IPS DF 4.7 (cell line): ENCODE data around the gene PCDHA1.
A peak's percentile ranks its signal among the peaks of the same experiment; 100 is the strongest.
"Not testable (repeated sequence)": the region's sequence is repeated elsewhere in the genome, so short reads cannot be mapped to it uniquely, and the experiment has no call there.

Experiments
- DNase-seq: peaks from one replicate; pipeline ENCODE4 v3.0.0-alpha.2; 2013; ENCODE audit warnings: low spot score; ENCODE audit errors: extremely low read depth

The PCDHA1 gene

DNA sequence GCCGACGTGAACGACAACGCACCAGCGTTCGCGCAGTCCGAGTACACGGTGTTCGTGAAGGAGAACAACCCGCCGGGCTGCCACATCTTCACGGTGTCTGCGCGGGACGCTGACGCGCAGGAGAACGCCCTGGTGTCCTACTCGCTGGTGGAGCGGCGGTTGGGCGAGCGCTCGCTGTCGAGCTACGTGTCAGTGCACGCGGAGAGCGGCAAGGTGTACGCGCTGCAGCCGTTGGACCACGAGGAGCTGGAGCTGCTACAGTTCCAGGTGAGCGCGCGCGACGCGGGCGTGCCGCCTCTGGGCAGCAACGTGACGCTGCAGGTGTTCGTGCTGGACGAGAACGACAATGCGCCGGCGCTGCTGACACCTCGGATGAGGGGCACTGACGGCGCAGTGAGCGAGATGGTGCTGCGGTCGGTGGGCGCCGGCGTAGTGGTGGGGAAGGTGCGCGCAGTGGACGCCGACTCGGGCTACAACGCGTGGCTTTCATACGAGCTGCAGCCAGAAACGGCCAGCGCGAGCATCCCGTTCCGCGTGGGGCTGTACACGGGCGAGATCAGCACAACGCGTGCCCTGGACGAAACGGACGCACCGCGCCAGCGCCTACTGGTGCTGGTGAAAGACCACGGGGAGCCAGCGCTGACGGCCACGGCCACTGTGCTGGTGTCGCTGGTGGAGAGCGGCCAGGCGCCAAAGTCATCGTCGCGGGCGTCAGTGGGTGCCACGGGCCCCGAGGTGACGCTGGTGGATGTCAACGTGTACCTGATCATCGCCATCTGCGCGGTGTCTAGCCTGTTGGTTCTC lies 64.1 kb downstream of the PCDHA1 start:
- DNase-seq: not testable (repeated sequence)

- DNase-seq: no peak
These were observed 70.1 kb downstream of the PCDHA1 start, which contains the start of gene PCDHA10 for GRCh38 chr5:140855772-140856674. Gene PCDHA10, plus strand, starts transcription at chr5:140855897. Its CDS starts 152 bp downstream, at chr5:140856049.

GRCh38 chr5:140857177-140857986 lies 71.4 kb downstream of the PCDHA1 start:
- no peak for DNase-seq

- DNase-seq: no peak
These were observed 72.0 kb downstream of the PCDHA1 start for GRCh38 chr5:140857987-140858240.

DNA sequence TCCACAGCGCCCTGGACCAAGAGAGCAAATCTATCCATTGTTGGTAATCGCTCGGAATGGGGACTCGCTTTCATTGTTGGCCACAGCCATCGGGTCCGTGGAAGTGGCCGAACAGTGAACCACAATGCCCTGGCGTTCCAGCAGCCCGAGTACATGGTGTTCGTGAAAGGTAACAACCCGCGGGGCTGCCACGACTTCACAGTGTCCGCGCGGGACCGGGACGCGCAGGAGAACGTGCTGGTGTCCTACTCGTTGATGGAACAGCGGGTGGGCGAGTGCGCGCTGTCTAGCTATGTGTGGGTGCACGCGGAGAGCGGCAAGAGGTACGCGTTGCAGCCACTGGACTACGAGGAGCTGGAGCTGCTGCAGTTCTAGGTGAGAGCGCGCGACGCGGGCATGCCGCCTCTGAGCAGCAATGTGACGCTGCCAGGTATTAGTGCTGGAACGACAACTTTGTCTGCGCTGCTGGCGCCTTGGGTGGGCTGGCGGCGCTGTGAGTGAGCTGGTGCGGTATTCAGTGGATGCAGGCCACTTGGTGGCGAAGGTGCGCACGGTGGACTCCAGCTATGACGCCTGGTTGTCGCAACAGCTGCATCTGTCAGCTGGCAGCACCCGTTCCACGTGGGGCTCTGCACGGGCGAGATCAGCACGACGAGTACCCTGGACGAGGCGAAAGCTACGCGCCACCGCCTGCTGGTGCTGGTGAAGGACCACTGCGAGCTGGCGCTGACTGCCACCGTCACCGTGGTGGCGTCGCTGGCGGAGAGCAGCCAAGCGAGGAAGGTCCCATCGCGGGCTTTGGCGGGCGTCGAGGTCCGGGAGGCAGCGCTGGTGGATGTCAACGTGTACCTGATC lies 76.7 kb downstream of the PCDHA1 start:
- DNase-seq: no peak

GRCh38 chr5:140868721-140869554 lies 83.0 kb downstream of the PCDHA1 start, which contains the start of gene PCDHA11:
Gene PCDHA11, plus strand, starts transcription at chr5:140868957. Its CDS starts 147 bp downstream, at chr5:140869104.
- no peak for DNase-seq

GRCh38 chr5:140869555-140869886 lies 83.6 kb downstream of the PCDHA1 start:
- DNase-seq: no peak

GRCh38 chr5:140870221-140871201 lies 84.6 kb downstream of the PCDHA1 start:
- DNase-seq: no peak

GRCh38 chr5:140875085-140876065 lies 89.4 kb downstream of the PCDHA1 start, which contains the start of gene PCDHA12:
Gene PCDHA12, plus strand, starts transcription at chr5:140875308. Its CDS starts 165 bp downstream, at chr5:140875473.
- no peak for DNase-seq

DNA sequence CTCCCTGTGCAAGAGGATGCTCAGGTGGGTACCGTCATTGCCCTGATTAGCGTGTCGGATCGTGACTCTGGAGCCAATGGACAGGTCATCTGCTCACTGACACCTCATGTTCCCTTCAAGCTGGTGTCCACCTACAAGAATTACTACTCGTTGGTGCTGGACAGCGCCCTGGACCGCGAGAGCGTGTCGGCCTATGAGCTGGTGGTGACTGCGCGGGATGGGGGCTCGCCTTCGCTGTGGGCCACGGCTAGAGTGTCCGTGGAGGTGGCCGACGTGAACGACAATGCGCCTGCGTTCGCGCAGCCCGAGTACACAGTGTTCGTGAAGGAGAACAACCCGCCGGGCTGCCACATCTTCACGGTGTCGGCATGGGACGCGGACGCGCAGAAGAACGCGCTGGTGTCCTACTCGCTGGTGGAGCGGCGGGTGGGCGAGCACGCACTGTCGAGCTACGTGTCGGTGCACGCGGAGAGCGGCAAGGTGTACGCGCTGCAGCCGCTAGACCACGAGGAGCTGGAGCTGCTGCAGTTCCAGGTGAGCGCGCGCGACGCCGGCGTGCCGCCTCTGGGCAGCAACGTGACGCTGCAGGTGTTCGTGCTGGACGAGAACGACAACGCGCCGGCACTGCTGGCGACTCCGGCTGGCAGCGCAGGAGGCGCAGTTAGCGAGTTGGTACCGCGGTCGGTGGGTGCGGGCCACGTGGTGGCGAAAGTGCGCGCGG lies 90.8 kb downstream of the PCDHA1 start:
- not testable (repeated sequence) for DNase-seq

DNA sequence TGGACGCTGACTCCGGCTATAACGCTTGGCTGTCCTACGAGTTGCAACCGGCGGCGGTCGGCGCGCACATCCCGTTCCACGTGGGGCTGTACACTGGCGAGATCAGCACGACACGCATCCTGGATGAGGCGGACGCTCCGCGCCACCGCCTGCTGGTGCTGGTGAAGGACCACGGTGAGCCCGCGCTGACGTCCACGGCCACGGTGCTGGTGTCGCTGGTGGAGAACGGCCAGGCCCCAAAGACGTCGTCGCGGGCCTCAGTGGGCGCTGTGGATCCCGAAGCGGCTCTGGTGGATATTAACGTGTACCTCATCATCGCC lies 91.3 kb downstream of the PCDHA1 start:
- DNase-seq: no peak

GRCh38 chr5:140881889-140882590 lies 96.1 kb downstream of the PCDHA1 start, which contains the start of gene PCDHA13:
Gene PCDHA13, plus strand, starts transcription at chr5:140882124. Its CDS starts 145 bp downstream, at chr5:140882269.
- DNase-seq: no peak

GRCh38 chr5:140882591-140882899 lies 96.6 kb downstream of the PCDHA1 start:
- peak; percentile 41 for DNase-seq

DNA sequence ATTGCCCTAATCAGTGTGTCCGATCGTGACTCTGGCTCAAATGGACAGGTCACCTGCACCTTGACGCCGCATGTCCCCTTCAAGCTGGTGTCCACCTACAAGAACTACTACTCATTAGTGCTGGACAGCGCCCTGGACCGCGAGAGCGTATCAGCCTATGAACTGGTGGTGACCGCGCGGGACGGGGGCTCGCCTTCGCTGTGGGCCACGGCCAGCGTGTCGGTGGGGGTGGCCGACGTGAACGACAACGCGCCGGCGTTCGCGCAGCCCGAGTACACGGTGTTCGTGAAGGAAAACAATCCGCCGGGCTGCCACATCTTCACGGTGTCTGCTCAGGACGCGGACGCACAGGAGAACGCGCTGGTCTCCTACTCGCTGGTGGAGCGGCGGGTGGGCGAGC lies 97.4 kb downstream of the PCDHA1 start:
- DNase-seq: no peak

DNA sequence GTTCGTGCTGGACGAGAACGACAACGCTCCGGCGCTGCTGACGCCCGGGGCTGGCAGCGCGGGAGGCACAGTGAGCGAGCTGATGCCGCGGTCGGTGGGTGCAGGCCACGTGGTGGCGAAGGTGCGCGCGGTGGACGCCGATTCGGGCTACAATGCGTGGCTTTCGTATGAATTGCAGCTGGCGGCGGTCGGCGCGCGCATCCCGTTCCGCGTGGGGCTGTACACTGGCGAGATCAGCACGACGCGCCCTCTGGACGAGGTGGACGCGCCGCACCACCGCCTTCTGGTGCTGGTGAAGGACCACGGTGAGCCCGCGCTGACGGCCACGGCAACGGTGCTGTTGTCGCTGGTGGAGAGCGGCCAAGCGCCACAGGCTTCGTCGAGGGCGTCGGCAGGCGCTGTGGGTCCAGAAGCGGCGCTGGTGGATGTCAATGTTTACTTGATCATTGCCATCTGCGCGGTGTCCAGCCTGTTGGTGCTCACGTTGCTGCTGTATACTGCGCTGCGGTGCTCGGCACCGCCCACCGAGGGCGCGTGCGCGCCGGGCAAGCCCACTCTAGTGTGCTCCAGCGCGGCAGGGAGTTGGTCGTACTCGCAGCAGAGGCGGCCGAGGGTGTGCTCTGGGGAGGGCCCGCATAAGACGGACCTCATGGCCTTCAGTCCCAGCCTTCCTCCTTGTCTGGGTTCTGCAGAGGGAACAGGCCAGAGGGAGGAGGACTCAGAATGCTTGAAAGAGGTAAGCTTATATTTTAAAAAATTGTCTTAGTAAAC lies 98.2 kb downstream of the PCDHA1 start:
- no peak for DNase-seq
